ENCODE data around the gene CEACAM4.

CEACAM4 gene

DNA sequence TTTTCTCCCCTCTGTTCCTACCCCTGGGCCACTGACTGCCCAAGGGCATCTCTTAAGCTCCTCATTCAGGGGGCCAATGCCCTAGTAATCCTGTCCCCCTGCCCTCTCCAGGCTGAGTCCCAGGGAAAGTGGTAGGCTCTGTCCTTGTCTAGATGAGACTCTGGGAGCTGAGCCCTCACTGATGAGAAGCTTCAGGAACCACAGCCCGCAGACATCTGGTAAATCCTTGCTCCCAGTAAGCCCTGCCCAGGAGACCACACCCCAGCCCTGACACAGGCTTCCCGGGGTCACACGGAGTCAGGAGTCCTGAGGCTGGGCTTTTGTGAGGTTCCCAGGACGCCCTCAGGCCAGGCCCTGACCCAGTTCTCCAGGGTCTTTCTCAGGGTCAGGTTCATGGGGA, 1.9 kb downstream of the CEACAM4 start:
- H3K4me3 ChIP-seq (ENCODE audit: low read depth, low read length): no peak overlapping the region
- TF ChIP-seq, protein P1, sequence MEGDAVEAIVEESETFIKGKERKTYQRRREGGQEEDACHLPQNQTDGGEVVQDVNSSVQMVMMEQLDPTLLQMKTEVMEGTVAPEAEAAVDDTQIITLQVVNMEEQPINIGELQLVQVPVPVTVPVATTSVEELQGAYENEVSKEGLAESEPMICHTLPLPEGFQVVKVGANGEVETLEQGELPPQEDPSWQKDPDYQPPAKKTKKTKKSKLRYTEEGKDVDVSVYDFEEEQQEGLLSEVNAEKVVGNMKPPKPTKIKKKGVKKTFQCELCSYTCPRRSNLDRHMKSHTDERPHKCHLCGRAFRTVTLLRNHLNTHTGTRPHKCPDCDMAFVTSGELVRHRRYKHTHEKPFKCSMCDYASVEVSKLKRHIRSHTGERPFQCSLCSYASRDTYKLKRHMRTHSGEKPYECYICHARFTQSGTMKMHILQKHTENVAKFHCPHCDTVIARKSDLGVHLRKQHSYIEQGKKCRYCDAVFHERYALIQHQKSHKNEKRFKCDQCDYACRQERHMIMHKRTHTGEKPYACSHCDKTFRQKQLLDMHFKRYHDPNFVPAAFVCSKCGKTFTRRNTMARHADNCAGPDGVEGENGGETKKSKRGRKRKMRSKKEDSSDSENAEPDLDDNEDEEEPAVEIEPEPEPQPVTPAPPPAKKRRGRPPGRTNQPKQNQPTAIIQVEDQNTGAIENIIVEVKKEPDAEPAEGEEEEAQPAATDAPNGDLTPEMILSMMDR (IDR thresholded peaks at IDR 0.05; ENCODE audit: low read depth, low read length): no peak

DNA sequence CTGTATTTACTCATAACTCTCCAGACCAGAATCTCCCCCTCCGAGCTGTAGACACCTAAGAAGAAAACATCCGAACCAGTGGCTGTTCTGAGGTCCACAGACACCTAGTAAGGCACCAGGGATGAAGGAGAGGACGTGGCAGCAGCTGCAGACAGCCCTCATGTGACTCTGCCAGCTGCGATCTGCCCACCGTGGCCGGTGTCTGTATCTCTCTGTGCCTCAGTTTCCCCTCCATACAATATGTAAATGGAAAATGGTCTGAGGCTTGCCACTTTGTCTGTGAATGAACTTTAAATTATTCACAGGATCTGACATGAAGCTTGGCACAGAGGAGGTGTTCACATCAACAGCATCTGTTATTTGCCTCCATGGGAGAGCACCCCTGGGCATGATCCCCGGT, 2.4 kb downstream of the CEACAM4 start:
- TF ChIP-seq, protein P1 (IDR thresholded peaks at IDR 0.05; ENCODE audit: low read depth, low read length): no peak
- H3K4me3 ChIP-seq (ENCODE audit: low read depth, low read length): no peak overlapping the region

DNA sequence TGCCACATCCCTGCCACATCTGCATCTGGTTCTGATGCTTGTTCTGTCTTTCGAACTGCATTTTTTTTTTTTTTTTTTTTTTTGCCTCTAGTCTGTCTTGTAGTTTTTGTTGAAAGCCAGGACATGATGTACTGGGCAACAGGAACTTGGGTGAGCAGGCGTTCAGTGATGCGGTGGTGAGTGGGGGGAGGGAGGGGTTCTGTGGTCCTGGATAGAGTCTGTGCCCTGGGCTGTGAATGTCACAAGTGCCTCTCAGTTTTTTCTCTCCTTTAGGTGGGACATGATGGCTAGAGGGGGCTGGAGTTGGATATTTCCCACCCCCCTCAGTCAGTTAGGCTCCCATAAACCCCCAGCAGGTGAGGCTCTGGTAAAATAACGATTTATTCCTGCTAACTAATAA, 3.5 kb downstream of the CEACAM4 start:
- TF ChIP-seq, protein P1 (IDR thresholded peaks at IDR 0.05; ENCODE audit: low read depth, low read length): no peak
- no peak overlapping the region for H3K4me3 ChIP-seq (ENCODE audit: low read depth, low read length)

DNA sequence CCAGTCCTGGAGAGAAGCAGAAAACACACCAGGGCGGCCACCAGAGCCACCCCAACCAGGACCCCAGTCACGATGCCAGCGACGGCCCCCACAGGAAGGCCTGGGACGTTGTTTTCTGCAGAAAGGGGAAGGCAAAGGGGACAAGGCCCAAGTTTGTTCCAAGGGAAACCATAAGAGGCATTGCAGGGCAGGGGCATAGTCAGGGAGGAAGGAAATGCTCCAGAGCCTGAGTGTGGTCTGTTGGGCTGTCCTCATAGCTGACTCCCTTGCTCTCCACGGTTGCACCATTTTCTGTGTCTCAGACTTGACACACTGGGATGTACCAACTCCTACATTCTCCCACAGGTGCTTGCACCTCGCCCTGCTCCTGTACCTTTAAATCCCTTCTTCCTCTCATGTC, 5.2 kb downstream of the CEACAM4 start:
- no peak overlapping the region for H3K4me3 ChIP-seq (ENCODE audit: low read depth, low read length)
- TF ChIP-seq, protein P1 (IDR thresholded peaks at IDR 0.05; ENCODE audit: low read depth, low read length): no peak

DNA sequence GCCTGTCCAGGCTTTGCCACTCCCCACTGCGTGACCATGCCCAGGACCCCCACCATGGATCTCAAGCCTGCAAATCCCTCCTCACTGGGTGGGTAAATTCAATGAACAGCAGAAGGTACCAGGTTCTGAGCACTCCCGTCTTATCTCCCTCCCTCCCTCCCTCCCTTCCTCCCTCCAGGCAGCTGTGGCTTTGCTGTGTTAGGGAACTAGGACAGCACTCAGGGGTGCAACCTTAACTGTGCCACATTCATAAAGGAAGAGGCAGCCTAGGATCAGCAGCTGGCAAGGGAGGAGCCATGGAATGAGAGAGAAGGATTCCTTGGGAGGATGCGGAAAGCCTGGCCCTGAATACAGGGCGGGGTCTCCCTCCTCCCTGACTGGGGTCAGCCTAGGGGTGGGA, 5.6 kb downstream of the CEACAM4 start:
- TF ChIP-seq, protein P1 (IDR thresholded peaks at IDR 0.05; ENCODE audit: low read depth, low read length): no peak
- H3K4me3 ChIP-seq (ENCODE audit: low read depth, low read length): no peak overlapping the region

DNA sequence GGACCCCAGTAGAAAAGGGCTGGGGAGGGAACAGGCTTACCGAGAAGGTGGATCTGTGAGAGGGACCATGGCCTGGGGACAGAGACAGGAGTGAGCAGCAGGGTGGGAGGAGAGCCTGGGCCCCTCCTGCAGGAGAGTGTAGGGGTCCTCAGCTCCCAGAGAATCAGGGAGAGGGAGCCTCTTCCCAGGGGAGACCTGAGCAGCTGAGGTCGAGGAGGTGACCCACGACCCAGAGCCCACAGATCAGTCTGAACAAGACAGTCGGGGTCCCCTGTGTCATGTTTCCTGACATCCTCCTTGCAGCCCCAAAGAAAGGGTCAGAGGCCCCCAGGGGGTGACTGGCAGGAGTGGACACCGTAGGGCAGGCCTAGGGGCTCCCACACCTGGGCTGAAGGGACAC, 6.7 kb downstream of the CEACAM4 start:
- no peak overlapping the region for H3K4me3 ChIP-seq (ENCODE audit: low read depth, low read length)
- TF ChIP-seq, protein P1 (IDR thresholded peaks at IDR 0.05; ENCODE audit: low read depth, low read length): no peak

DNA sequence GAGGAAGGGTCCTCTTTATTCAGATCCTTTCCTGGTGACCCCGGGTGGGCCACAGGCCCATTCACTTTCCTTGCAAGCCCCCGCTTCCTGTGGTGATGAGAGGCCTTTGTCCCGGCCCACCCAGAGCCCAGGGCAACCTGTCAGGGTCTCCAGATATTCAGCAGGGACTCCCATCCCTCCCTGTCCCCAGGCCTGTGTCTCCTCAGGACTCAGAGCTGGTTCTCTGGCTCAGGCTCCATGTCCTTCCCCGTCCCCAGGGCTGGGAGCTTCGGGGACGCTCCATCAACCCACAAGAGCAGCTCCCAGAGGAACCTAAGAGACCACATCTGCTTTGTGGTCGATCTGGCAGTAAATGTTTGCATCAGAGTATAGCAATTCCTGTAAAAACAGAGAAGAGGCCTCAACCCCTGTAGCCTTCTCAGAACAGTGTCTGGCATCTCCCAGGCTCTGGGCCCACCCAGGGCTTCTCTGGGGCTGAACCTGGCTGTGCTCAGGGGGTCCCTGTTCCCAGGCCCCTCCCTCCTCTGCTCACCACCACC, 7.8 kb downstream of the CEACAM4 start:
- no peak overlapping the region for H3K4me3 ChIP-seq (ENCODE audit: low read depth, low read length)
- TF ChIP-seq, protein P1 (IDR thresholded peaks at IDR 0.05; ENCODE audit: low read depth, low read length): no peak
